ENCODE data around the gene PTPRK. TPM values are rescaled to one million over a fixed set of nuclear protein-coding genes. Genes with fewer than 3 reads are reported as not detected.

PTPRK gene
- total RNA-seq, 4 donors from 2014 or later, result 88.0 to 187 (median 136) TPM

GRCh38 chr6:128305976-128306375 lies 214.4 kb downstream of the PTPRK start:
- 74 to 82% methylated on average over 2 of the region's 2 CpGs for WGBS, 2 donors (ENCODE audit: low coverage in 1 of 2)
- TF ChIP-seq POLR2AphosphoS5 (IDR thresholded peaks at IDR 0.05), result no peak
- no peak for TF ChIP-seq POLR2A (IDR thresholded peaks at IDR 0.05)
- TF ChIP-seq, protein P1, sequence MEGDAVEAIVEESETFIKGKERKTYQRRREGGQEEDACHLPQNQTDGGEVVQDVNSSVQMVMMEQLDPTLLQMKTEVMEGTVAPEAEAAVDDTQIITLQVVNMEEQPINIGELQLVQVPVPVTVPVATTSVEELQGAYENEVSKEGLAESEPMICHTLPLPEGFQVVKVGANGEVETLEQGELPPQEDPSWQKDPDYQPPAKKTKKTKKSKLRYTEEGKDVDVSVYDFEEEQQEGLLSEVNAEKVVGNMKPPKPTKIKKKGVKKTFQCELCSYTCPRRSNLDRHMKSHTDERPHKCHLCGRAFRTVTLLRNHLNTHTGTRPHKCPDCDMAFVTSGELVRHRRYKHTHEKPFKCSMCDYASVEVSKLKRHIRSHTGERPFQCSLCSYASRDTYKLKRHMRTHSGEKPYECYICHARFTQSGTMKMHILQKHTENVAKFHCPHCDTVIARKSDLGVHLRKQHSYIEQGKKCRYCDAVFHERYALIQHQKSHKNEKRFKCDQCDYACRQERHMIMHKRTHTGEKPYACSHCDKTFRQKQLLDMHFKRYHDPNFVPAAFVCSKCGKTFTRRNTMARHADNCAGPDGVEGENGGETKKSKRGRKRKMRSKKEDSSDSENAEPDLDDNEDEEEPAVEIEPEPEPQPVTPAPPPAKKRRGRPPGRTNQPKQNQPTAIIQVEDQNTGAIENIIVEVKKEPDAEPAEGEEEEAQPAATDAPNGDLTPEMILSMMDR (IDR thresholded peaks at IDR 0.05), result no peak
- no peak for TF ChIP-seq EP300 (IDR thresholded peaks at IDR 0.05; ENCODE audit: low read depth)
- Histone ChIP-seq H3K9me3 (no peaks in the 10 kb centered on the region), H3K36me3 (no peaks in the 10 kb centered on the region), H3K27me3 (no peaks in the 10 kb centered on the region), H3K4me3 (no peak overlapping the region), H3K4me1 (peaks cover 0 to 4% (median 0%) of the 10 kb centered on the region in 4 donors), H3K27ac (no peak overlapping the region)
- intact Hi-C loops (cut with DNase I; ENCODE audit: low total_unique reads), result no loop called here
- DNase-seq, result no peak
- in situ Hi-C loops (cut with MboI; ENCODE audit: low pct_ligation_motif_present in 1 of 4, low pct_unique_long_range_greater_than_20kb in 1 of 4, low sequenced_read_pairs in 3 of 4), result no loop called here

GRCh38 chr6:128305228-128305627 lies 215.2 kb downstream of the PTPRK start:
- DNase-seq, result no peak
- H3K4me1 ChIP-seq, result peaks cover 0 to 4% (median 0%) of the 10 kb centered on the region in 4 donors
- H3K36me3 ChIP-seq, result no peaks in the 10 kb centered on the region
- no peaks in the 10 kb centered on the region for H3K27me3 ChIP-seq
- no peak overlapping the region for H3K27ac ChIP-seq
- no peaks in the 10 kb centered on the region for H3K9me3 ChIP-seq
- in situ Hi-C loops (cut with MboI; ENCODE audit: low pct_ligation_motif_present in 1 of 4, low pct_unique_long_range_greater_than_20kb in 1 of 4, low sequenced_read_pairs in 3 of 4), result no loop called here
- WGBS, 2 donors (ENCODE audit: low coverage in 1 of 2), result 64 to 73% methylated on average over 1 of the region's 1 CpG
- TF ChIP-seq POLR2A (IDR thresholded peaks at IDR 0.05) (no peak), EP300 (IDR thresholded peaks at IDR 0.05; ENCODE audit: low read depth) (no peak), POLR2AphosphoS5 (IDR thresholded peaks at IDR 0.05) (no peak)
- TF ChIP-seq, protein P1 (IDR thresholded peaks at IDR 0.05), result no peak
- intact Hi-C loops (cut with DNase I; ENCODE audit: low total_unique reads), result no loop called here
- no peak overlapping the region for H3K4me3 ChIP-seq

- no peak overlapping the region for H3K4me3 ChIP-seq
- intact Hi-C loops (cut with DNase I; ENCODE audit: low total_unique reads) (no loop called here), in situ Hi-C loops (cut with MboI; ENCODE audit: low pct_ligation_motif_present in 1 of 4, low pct_unique_long_range_greater_than_20kb in 1 of 4, low sequenced_read_pairs in 3 of 4) (no loop called here)
- peaks cover 0 to 4% (median 0%) of the 10 kb centered on the region in 4 donors for H3K4me1 ChIP-seq
- DNase-seq, result no peak
- no peaks in the 10 kb centered on the region for H3K9me3 ChIP-seq
- no peak overlapping the region for H3K27ac ChIP-seq
- 73 to 100% methylated on average over 1 to 2 of the region's 2 CpGs for WGBS, 2 donors (ENCODE audit: low coverage in 1 of 2)
- no peaks in the 10 kb centered on the region for H3K36me3 ChIP-seq
- no peaks in the 10 kb centered on the region for H3K27me3 ChIP-seq
- no peak for TF ChIP-seq EP300 (IDR thresholded peaks at IDR 0.05; ENCODE audit: low read depth)
Observed at GRCh38 chr6:128303870-128304269, 216.5 kb downstream of the PTPRK start.

DNA sequence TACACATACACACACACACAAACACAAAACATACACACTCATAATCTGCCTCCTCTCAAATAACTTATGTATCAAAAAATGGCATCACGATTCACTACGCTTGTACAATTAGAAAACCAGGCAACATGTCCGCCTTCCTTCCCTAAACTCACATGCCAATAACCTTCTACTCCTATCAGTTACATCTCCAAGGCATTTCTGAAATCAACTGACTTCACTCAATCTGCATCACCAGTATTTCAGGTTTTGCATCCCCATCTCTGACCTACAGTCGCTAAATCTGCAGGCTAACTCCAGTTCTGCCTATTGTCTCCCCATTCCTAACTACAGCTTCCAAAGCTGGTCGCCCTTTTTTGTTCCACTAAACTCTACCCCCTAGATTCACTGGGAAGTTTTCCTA lies 217.5 kb downstream of the PTPRK start:
- H3K27me3 ChIP-seq, result no peaks in the 10 kb centered on the region
- no peak overlapping the region for H3K27ac ChIP-seq
- in situ Hi-C loops (cut with MboI; ENCODE audit: low pct_ligation_motif_present in 1 of 4, low pct_unique_long_range_greater_than_20kb in 1 of 4, low sequenced_read_pairs in 3 of 4), result no loop called here
- no peak for DNase-seq
- no peaks in the 10 kb centered on the region for H3K9me3 ChIP-seq
- intact Hi-C loops (cut with DNase I; ENCODE audit: low total_unique reads), result no loop called here
- WGBS, 2 donors (ENCODE audit: low coverage in 1 of 2), result 94 to 100% methylated on average over 3 to 5 of the region's 5 CpGs
- H3K4me1 ChIP-seq, result peaks cover 0 to 4% (median 0%) of the 10 kb centered on the region in 4 donors
- no peak for TF ChIP-seq POLR2A (IDR thresholded peaks at IDR 0.05)
- TF ChIP-seq, protein P1 (IDR thresholded peaks at IDR 0.05), result no peak
- TF ChIP-seq EP300 (IDR thresholded peaks at IDR 0.05; ENCODE audit: low read depth), result no peak
- TF ChIP-seq POLR2AphosphoS5 (IDR thresholded peaks at IDR 0.05), result no peak
- H3K4me3 ChIP-seq, result no peak overlapping the region
- H3K36me3 ChIP-seq, result no peaks in the 10 kb centered on the region

DNA sequence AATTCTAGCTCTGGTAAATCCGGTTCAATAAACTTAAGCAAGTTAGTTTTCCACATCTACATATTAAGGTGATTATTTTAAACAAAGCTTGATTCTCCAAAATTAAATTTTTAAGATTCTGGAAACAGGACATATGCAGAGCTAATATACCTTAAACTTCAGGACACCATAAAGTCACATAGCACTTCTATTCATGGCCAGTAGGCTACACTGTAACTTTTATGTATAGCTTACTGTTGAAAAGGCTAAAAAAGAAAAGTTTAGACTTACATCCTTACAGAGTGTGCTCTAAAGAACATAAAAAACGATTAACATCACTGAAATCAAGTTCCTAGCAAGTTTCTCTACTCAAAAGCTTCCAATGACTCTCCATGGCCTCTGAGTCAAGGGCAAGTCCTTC lies 224.7 kb downstream of the PTPRK start:
- DNase-seq, result no peak
- H3K27ac ChIP-seq, result no peak overlapping the region
- intact Hi-C loops (cut with DNase I; ENCODE audit: low total_unique reads), result no loop called here
- no peaks in the 10 kb centered on the region for H3K27me3 ChIP-seq
- in situ Hi-C loops (cut with MboI; ENCODE audit: low pct_ligation_motif_present in 1 of 4, low pct_unique_long_range_greater_than_20kb in 1 of 4, low sequenced_read_pairs in 3 of 4), result no loop called here
- no peaks in the 10 kb centered on the region for H3K36me3 ChIP-seq
- H3K4me1 ChIP-seq, result no peaks in the 10 kb centered on the region
- WGBS, 2 donors (ENCODE audit: low coverage in 1 of 2), result 76 to 89% methylated on average over 2 of the region's 2 CpGs
- H3K4me3 ChIP-seq, result no peak overlapping the region
- no peaks in the 10 kb centered on the region for H3K9me3 ChIP-seq
- TF ChIP-seq POLR2A (IDR thresholded peaks at IDR 0.05), result no peak
- TF ChIP-seq POLR2AphosphoS5 (IDR thresholded peaks at IDR 0.05), result no peak
- TF ChIP-seq, protein P1 (IDR thresholded peaks at IDR 0.05), result no peak
- no peak for TF ChIP-seq EP300 (IDR thresholded peaks at IDR 0.05; ENCODE audit: low read depth)

Measured in transverse colon (tissue), 4 donors.